ENCODE results near the gene CKAP2.
"Not testable (repeated sequence)": the region's sequence is repeated elsewhere in the genome, so short reads cannot be mapped to it uniquely, and the experiment has no call there.

The CKAP2 gene

GRCh38 chr13:52454820-52455676 is at the start of gene CKAP2:
Gene CKAP2, plus strand, starts transcription at chr13:52455478. Its CDS starts 79 bp downstream, at chr13:52455557.
- peak; percentile 88 for DNase-seq (ENCODE audit: low spot score)

DNA sequence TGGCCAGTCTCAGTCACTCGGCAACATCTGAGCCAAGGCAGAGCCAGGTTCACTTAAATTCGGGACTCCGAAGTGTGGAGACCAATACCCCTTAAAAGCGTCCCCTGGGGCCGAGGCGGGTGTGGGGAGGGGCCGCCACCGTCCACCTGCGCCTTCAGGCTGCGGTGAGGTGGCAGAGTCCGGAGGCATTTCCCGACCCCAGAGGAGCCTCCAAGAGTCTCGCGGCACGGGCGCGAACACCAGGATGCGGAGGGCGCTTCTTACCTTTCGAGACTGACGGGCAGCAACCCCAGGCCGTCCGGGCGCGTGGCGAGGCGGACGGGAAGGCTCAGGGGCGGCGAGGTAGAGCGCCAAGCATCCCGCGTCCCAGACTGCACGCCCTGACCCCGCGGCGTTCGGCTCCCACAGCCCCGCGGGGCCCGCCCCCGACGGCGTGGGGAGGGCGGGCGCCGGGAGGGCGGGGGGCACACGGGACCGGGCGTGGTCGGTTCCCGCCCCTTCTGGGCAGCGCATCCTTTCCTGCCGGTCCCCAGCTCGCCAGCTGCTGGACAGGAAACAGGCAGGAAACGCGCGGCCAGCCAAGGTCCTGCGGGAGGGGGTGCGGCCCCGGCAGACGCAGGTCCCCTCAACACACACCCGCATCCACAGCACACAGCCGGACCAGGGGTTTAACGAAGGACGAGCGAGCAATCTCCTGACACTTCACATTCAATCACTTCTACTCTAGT is 49.3 kb upstream of the CKAP2 start, which contains the start of gene THSD1:
Gene THSD1, minus strand, starts transcription at position 406 of the 728 bp plus-strand sequence. CDS start 3,572 bp downstream, outside the sequence.
- DNase-seq (ENCODE audit: low spot score), result peak; percentile 33

DNA sequence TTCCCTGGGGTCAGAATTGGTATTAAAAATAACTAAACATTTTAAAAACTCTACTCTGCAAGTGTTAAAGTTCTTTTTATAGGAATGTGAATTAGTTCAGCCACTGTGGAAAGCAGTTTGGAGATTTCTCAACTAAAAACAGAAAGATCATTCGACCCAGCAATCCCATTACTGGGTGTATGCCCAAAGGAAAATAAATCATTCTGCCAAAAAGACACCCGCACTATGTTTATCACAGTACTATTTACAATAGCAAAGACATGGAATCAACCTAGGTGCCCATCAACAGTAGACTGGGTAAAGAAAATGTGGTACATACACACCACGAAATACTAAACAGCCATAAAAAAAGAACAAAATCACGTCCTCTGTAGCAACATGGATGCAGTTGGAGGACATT is 48.6 kb upstream of the CKAP2 start:
- DNase-seq (ENCODE audit: low spot score), result no peak

DNA sequence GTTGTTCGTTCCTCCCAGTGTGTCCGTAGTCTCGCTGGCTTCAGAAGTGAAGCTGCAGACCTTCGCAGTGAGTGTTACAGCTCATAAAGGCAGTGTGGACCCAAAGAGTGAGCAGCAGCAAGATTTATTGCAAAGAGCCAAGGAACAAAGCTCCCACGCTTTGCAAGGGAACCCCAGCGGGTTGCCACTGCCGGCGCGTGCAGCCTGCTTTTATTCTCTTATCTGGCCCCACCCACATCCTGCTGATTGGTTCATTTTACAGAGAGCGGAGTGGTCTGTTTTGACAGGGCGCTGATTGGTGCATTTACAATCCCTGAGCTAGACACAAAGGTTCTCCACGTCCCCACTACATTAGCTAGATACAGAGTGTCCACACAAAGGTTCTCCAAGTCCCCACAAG is 47.8 kb upstream of the CKAP2 start:
- DNase-seq (ENCODE audit: low spot score), result not testable (repeated sequence)

GRCh38 chr13:52408071-52408658 is 47.1 kb upstream of the CKAP2 start:
- DNase-seq (ENCODE audit: low spot score), result not testable (repeated sequence)

DNA sequence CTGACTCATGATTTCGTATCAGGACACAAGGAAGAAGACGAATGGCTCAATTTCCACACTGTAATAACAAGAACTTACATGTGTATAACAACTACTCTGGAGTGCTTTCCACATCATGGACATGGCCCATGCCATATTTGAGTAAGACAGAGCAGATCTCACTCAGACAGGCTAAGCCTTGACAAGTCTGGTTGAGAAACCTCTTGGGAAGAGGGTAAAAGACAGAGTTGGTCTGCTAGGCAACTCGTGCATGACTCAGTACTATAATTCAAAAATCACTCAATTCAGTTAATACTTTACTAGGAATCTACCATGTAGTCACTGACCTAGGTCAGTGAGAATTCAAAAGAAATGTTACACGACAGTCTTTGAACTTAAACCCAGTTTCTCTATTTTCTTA is 43.6 kb upstream of the CKAP2 start:
- DNase-seq (ENCODE audit: low spot score), result no peak

- DNase-seq (ENCODE audit: low spot score), result no peak
Measured at GRCh38 chr13:52412128-52412527, 43.1 kb upstream of the CKAP2 start.

GRCh38 chr13:52414051-52414450 is 41.2 kb upstream of the CKAP2 start:
- DNase-seq (ENCODE audit: low spot score), result no peak

GRCh38 chr13:52414963-52415362 is 40.3 kb upstream of the CKAP2 start:
- no peak for DNase-seq (ENCODE audit: low spot score)

DNA sequence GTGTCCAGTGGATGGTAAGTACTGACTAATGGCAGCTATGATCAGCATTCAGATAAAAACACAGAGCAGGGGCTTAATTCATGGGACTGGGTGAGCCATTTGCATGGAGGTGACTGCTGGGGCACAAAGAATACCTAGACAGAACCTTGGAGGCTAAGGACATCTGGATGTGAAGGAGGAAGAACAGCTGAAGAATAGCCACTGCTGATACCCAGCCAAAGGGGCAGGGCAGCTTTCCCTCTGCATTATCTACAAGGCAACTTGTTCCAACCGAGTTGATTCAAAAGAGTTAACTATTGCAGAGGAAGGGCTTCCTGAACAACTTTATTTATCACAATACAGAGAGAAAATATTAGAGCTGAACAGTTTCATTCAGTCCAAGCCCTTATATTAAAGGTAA is 36.2 kb upstream of the CKAP2 start:
- DNase-seq (ENCODE audit: low spot score), result no peak

DNA sequence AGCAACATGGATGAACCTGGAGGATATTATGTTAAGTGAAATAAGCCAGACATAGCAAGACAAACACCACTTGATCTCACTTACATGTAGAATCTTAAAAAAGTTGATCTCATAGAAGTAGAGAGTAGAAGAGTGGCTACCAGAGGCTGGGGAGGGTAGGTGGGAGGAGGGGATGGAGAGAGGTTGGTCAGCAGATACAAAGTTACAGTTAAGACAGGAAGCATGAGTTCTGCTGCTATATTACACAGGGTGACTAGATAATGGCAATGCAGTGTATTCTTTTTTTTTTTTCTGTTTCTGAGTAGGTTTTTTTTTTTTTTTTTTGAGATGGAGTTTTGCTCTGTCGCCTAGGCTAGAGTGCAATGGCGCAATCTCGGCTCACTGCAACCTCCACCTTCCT is 34.1 kb upstream of the CKAP2 start:
- DNase-seq (ENCODE audit: low spot score), result no peak

GRCh38 chr13:52428295-52428694 is 27.0 kb upstream of the CKAP2 start:
- peak; percentile 22 for DNase-seq (ENCODE audit: low spot score)

DNA sequence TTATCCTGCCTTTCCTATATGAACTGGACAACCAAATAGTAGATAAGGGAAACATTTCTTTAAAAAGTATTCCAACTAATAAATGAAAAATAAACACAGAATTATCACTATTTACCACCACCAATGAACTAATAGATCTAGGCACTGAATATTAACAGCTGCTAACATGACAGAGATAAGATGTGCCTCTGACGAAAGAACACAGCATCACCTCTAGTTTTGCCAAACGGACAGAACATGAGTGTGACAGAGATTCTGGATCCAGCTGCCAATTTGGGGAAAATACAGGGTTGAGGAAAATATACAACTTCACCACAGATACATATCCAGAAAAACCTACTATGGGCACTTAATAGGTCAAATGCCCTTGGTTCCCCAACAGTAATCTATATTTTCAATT is 22.8 kb upstream of the CKAP2 start:
- no peak for DNase-seq (ENCODE audit: low spot score)

DNA sequence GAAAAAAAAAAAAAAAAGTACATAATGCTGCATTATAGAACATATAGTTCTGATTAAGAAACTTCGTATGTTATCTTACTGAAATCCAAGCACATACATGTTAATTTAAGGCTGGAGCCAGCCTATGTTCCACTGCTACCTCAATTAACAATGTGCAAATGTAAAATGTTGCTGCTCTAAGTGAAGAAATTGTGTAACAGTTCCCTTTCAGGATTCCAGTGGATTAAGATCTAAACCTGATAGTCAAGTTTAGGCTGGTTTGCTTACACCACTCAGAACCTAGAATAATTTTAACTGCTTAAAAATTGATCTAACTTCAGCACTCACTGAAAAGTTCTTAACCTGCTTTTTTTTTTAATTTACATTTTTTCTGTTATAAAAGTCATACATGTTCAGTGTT is 9.0 kb upstream of the CKAP2 start:
- DNase-seq (ENCODE audit: low spot score), result no peak

DNA sequence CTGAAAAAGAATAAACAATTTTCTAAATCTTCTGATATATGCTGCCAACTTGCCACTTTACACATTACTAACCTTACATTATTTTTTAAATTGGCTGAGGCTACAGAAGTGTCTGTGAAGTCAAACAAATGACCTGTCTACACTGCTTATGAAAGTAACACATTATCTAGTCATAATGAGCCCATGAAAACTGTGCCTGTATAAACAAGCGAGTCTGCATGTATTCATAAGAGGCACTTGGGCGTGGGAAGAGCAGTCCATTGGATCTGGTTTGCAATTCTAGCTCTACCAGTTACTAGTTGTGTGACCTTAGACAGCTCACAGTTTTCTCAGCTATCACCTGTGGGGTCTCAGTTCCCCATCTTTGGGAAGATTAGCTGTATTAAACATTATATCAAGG is 7.9 kb upstream of the CKAP2 start:
- no peak for DNase-seq (ENCODE audit: low spot score)

GRCh38 chr13:52447815-52448552 is 7.3 kb upstream of the CKAP2 start:
- no peak for DNase-seq (ENCODE audit: low spot score)

DNA sequence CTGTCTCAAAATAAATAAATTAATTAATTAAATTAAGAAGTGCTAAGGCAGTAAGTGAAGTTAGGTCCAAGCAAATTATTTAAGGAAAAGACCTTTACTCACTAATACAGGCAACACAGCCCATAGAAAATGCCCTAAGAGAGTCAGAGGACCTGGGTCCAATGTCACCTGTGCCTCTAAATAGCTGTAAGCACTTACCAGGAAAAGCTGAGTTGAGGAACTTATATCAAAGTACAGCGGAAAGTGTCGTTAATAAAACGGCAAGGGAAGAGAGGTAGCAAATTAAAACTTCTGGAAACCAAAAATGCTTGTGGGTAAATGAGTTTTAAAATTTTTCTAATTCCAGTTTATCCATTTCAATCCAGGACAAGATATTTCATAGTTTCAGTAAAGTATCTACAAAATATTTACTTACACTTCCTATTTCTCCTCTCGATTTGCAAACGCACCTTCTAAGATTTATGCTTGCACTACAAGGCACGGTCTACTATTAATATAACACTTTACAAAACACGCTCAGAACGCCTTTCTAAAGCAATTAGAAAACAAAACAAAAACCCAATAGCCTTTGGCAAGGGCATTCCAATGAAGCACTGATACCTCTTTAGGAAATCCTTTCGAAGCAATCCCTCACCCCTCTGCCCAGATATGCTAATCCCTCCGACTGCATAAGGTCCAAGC is 5.8 kb upstream of the CKAP2 start:
- no peak for DNase-seq (ENCODE audit: low spot score)

DNA sequence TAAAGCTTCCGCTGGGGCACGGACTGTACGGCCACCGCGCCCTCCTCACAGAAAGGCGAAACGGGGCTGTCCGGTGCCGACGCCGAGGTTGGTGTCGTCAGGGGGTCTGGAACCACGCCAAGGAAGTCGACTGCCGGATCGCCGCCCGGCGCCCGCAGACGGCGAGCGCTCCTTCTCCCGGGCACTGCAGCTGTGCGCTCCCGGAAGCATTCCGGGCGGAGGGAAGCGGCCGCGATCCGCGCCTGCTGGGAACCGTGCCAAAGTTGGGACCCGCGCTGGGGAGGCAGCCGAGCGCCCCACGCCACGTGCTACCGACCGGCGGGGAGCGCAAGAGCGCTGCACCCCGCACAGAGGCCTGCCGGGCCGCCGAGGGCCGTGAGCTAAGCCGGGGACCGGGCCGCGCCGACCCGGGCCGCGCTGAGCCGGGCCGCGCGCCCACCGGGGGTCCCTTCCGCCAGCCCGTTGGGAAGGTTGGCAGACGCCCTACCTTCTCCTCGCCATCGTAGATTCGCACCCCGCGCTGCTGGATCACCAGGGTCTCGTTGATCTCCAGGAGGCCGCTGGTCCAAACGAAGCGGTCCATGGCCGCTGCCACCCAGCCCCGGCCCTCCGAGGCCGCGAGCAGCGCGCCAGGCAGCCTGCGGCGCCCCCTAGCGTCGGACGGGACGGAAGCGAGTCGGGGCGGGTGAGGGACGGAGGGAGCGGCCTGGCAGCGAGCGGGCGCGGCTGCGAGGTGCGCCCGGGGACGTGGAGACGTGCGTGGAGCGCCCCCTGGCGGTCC is 5.1 kb upstream of the CKAP2 start, which contains the start of gene VPS36:
Gene VPS36, minus strand, starts transcription at position 623 of the 781 bp plus-strand sequence. Its CDS starts 40 bp downstream, at position 583.
- DNase-seq (ENCODE audit: low spot score), result peak; percentile 72

- DNase-seq (ENCODE audit: low spot score), result no peak
Measured at GRCh38 chr13:52450793-52451116, 4.5 kb upstream of the CKAP2 start.

DNA sequence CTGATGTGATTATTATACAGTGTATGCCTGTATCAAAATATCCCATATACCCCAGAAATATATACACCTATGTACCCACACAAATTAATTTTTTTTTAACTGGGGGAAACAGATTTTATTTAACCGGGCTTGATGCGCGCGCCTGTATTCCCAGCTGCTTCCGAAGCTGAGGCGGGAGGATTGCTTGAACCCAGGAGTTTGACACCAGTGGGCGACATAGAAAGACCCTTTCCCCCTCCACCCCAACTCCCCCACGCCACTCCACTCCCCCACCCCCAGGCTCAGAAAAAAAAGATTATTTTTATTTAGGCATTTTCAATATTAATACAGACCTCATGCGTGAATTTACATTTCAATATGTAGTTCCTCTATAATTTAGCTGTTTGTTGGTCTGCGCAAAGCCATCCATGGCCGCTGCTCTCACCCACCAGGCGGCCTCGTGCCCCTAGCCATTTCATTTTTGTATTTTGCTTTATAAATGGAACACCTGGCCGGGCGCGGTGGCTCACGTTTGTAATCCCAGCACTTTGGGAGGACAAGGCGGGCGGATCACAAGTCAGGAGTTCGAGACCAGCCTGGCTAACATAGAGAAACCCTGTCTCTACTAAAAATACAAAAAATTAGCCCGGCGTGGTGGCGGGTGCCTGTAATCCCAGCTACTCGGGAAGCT is 4.0 kb upstream of the CKAP2 start:
- DNase-seq (ENCODE audit: low spot score), result no peak

Measured in HuH-7.5 (cell line).